ENCODE data around the gene TBC1D4.

GRCh38 chr13:75312884-75313520, 169.0 kb downstream of the TBC1D4 start:
- TF ChIP-seq SIN3A (IDR thresholded peaks at IDR 0.05; ENCODE audit: borderline replicate concordance, insufficient read depth, low read length) (no peak), POLR2AphosphoS5 (IDR thresholded peaks at IDR 0.05; ENCODE audit: low read depth, low read length) (no peak), TAF1 (IDR thresholded peaks at IDR 0.05; ENCODE audit: borderline replicate concordance, insufficient read depth, low read length) (no peak), REST (IDR thresholded peaks at IDR 0.05; ENCODE audit: insufficient read depth in 1 of 2, low read depth in 2 of 2, low read length in 2 of 2) (no peak)
